Measurements from ENCODE around the gene SGPL1.
"Not testable (repeated sequence)": the region's sequence is repeated elsewhere in the genome, so short reads cannot be mapped to it uniquely, and the experiment has no call there.

Gene SGPL1

GRCh38 chr10:70840836-70841235, 25.1 kb downstream of the SGPL1 start:
- Mint-ChIP-seq H3K27ac (no peak overlapping the region), H3K4me3 (no peak overlapping the region), H3K9me3 (no peaks in the 10 kb centered on the region), H3K27me3 (no peaks in the 10 kb centered on the region), H3K36me3 (peaks cover 47% of the 10 kb centered on the region), H3K4me1 (peaks cover 28% of the 10 kb centered on the region)

- Mint-ChIP-seq H3K4me1 (peaks cover 24% of the 10 kb centered on the region), H3K27ac (no peak overlapping the region), H3K4me3 (no peak overlapping the region), H3K27me3 (no peaks in the 10 kb centered on the region), H3K36me3 (peaks cover 31% of the 10 kb centered on the region), H3K9me3 (no peaks in the 10 kb centered on the region)
Measured at GRCh38 chr10:70843333-70843732, 27.6 kb downstream of the SGPL1 start.

- no peaks in the 10 kb centered on the region for H3K27me3 Mint-ChIP-seq
- no peaks in the 10 kb centered on the region for H3K9me3 Mint-ChIP-seq
- no peak overlapping the region for H3K27ac Mint-ChIP-seq
- H3K4me3 Mint-ChIP-seq: no peak overlapping the region
- H3K4me1 Mint-ChIP-seq: peaks cover 25% of the 10 kb centered on the region
- peaks cover 33% of the 10 kb centered on the region for H3K36me3 Mint-ChIP-seq
Measured at GRCh38 chr10:70843776-70844489, 28.2 kb downstream of the SGPL1 start.

- no peaks in the 10 kb centered on the region for H3K27me3 Mint-ChIP-seq
- no peak overlapping the region for H3K27ac Mint-ChIP-seq
- H3K36me3 Mint-ChIP-seq: peaks cover 31% of the 10 kb centered on the region
- peaks cover 33% of the 10 kb centered on the region for H3K4me1 Mint-ChIP-seq
- no peaks in the 10 kb centered on the region for H3K9me3 Mint-ChIP-seq
- H3K4me3 Mint-ChIP-seq: no peak overlapping the region
Measured at GRCh38 chr10:70845256-70845655, 29.5 kb downstream of the SGPL1 start.

GRCh38 chr10:70845816-70846215, 30.1 kb downstream of the SGPL1 start:
- Mint-ChIP-seq H3K4me1 (peaks cover 30% of the 10 kb centered on the region), H3K36me3 (peaks cover 29% of the 10 kb centered on the region), H3K27me3 (no peaks in the 10 kb centered on the region), H3K4me3 (no peak overlapping the region), H3K27ac (no peak overlapping the region), H3K9me3 (no peaks in the 10 kb centered on the region)

- H3K4me1 Mint-ChIP-seq: peaks cover 22% of the 10 kb centered on the region
- peaks cover 26% of the 10 kb centered on the region for H3K36me3 Mint-ChIP-seq
Measured at GRCh38 chr10:70846795-70847194, 31.0 kb downstream of the SGPL1 start.

GRCh38 chr10:70847659-70848360, 32.1 kb downstream of the SGPL1 start:
- H3K4me1 Mint-ChIP-seq: peaks cover 20% of the 10 kb centered on the region
- peaks cover 27% of the 10 kb centered on the region for H3K36me3 Mint-ChIP-seq
- H3K4me3 Mint-ChIP-seq: no peak overlapping the region
- H3K9me3 Mint-ChIP-seq: no peaks in the 10 kb centered on the region
- no peaks in the 10 kb centered on the region for H3K27me3 Mint-ChIP-seq
- H3K27ac Mint-ChIP-seq: no peak overlapping the region

More at GRCh38 chr10:70846795-70847194, 31.0 kb downstream of the SGPL1 start:
- Mint-ChIP-seq H3K9me3 (no peaks in the 10 kb centered on the region), H3K27ac (no peak overlapping the region), H3K4me3 (no peak overlapping the region), H3K27me3 (no peaks in the 10 kb centered on the region)

- Mint-ChIP-seq H3K27me3 (no peaks in the 10 kb centered on the region), H3K9me3 (no peaks in the 10 kb centered on the region), H3K4me3 (no peak overlapping the region), H3K4me1 (peaks cover 20% of the 10 kb centered on the region), H3K36me3 (peaks cover 19% of the 10 kb centered on the region), H3K27ac (no peak overlapping the region)
Measured at GRCh38 chr10:70849582-70850016, 33.9 kb downstream of the SGPL1 start.

GRCh38 chr10:70850097-70850496, 34.3 kb downstream of the SGPL1 start:
- H3K4me3 Mint-ChIP-seq: no peak overlapping the region
- H3K36me3 Mint-ChIP-seq: peaks cover 17% of the 10 kb centered on the region
- no peaks in the 10 kb centered on the region for H3K27me3 Mint-ChIP-seq
- H3K27ac Mint-ChIP-seq: no peak overlapping the region
- no peaks in the 10 kb centered on the region for H3K9me3 Mint-ChIP-seq
- peaks cover 20% of the 10 kb centered on the region for H3K4me1 Mint-ChIP-seq

DNA sequence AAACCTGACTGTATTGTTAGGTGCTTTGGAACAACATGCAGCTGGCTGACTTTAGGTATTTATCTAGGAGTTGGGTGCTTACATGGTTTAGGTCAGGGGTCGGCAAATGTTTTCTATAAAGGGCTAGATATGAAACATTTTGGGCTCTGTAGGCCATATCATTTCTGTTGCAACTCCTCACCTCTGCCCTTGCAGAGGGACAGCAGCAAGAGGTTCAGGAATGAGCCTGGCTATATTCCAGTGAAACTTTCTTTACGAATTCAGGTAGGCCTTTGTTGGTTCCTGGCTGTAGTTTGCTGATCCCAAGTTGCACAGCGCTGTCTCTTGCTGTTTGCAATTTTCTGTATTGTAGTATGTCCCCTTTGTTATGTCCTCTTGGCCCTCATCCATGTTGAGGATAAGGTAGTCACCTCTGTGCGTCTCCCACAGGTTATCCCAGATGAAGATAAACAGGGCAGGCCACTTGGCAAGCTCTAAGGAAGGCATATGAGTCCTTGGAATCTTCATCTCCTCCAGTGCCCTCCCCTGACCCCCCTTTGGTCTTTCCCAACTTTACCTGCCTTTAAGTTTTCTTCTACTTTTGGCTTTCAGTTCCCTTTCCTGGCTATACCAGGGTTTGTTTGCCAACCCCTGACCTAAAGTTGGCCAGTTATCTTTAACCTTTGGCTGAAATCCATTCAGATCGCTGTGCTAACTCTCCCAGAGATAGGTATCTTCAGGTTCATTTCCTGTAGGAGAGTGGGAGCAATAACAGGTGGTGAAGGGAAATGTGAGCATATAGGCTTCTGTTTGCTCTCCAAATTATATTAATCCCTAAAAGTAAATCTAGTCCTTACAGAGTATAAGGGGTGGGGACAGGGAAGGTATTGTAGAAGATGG, 36.1 kb downstream of the SGPL1 start:
- H3K4me1 Mint-ChIP-seq: peaks cover 20% of the 10 kb centered on the region
- H3K36me3 Mint-ChIP-seq: peaks cover 11% of the 10 kb centered on the region

GRCh38 chr10:70853038-70853437, 37.3 kb downstream of the SGPL1 start:
- H3K36me3 Mint-ChIP-seq: peaks cover 11% of the 10 kb centered on the region
- no peak overlapping the region for H3K27ac Mint-ChIP-seq

More for the DNA sequence above, 36.1 kb downstream of the SGPL1 start:
- no peak overlapping the region for H3K4me3 Mint-ChIP-seq
- no peak overlapping the region for H3K27ac Mint-ChIP-seq
- no peaks in the 10 kb centered on the region for H3K9me3 Mint-ChIP-seq
- H3K27me3 Mint-ChIP-seq: no peaks in the 10 kb centered on the region

DNA sequence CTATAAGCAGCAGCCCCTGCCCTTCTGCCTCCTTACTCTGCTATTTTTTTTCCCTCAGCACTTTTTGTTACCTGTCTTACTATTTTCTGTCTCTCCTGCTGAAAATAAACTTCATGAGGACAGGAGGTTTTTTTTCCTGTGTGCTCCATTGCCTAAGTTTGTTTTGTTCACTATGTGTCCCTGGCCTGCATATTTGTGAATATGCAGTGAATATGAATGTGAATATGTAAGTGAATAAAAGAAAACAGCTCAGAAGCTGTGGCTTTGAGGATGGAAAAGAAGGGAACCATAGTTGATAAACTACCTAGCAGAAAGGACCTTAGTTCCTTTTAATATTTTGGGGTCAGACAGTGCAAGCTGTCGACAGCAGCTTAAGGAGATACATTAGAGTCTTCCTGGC, 37.7 kb downstream of the SGPL1 start:
- Mint-ChIP-seq H3K9me3 (no peaks in the 10 kb centered on the region), H3K4me3 (no peak overlapping the region), H3K4me1 (peaks cover 15% of the 10 kb centered on the region), H3K27me3 (no peaks in the 10 kb centered on the region), H3K27ac (no peak overlapping the region), H3K36me3 (peaks cover 12% of the 10 kb centered on the region)

More at GRCh38 chr10:70853038-70853437, 37.3 kb downstream of the SGPL1 start:
- no peak overlapping the region for H3K4me3 Mint-ChIP-seq
- H3K9me3 Mint-ChIP-seq: no peaks in the 10 kb centered on the region
- no peaks in the 10 kb centered on the region for H3K27me3 Mint-ChIP-seq
- H3K4me1 Mint-ChIP-seq: peaks cover 14% of the 10 kb centered on the region

- H3K36me3 Mint-ChIP-seq: peaks cover 20% of the 10 kb centered on the region
- H3K27me3 Mint-ChIP-seq: no peaks in the 10 kb centered on the region
- peaks cover 4% of the 10 kb centered on the region for H3K4me1 Mint-ChIP-seq
- no peak overlapping the region for H3K4me3 Mint-ChIP-seq
- no peak overlapping the region for H3K27ac Mint-ChIP-seq
- H3K9me3 Mint-ChIP-seq: no peaks in the 10 kb centered on the region
Measured at GRCh38 chr10:70856454-70856853, 40.7 kb downstream of the SGPL1 start.

DNA sequence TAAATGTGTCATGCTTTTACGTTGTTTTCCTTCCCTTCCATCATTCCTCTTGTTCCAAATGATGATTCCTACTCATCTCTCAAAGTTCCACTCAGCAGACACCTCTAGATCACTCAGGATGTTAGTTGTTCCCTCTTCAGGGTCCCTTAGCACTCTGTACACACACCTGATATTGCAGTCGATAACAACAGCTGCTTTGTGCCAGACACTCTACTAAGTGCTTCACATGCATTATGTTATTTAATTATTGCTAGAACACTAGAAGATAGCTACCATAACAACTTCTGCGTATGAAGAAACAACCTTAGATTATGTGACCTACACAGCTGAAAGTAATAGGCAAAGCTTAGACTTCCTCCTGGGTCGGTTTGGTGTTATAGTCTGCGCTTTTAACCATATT, 43.0 kb downstream of the SGPL1 start:
- Mint-ChIP-seq H3K4me3 (no peak overlapping the region), H3K36me3 (peaks cover 18% of the 10 kb centered on the region), H3K27ac (peak overlapping the region; percentile 20), H3K27me3 (no peaks in the 10 kb centered on the region), H3K9me3 (no peaks in the 10 kb centered on the region), H3K4me1 (peaks cover 4% of the 10 kb centered on the region)

GRCh38 chr10:70861495-70862197, 45.9 kb downstream of the SGPL1 start:
- not testable (repeated sequence) for H3K9me3 Mint-ChIP-seq, H3K4me1 Mint-ChIP-seq, H3K4me3 Mint-ChIP-seq, H3K27ac Mint-ChIP-seq, H3K27me3 Mint-ChIP-seq
- H3K36me3 Mint-ChIP-seq: peaks cover 23% of the 10 kb centered on the region

Measured in activated naive CD4-positive, alpha-beta T cell treated with anti-CD3 and anti-CD28 coated beads, Interleukin-2, amount 50 U/mL, for 24 hours (primary cell).